Tibial artery (tissue), 4 donors: ENCODE measurements around the gene MMP2.
A peak's percentile ranks its signal among the peaks of the same experiment; 100 is the strongest.

ENCODE experiments used
- DNase-seq, 2 donors: peaks; one replicate each; pipeline ENCODE4 v3.0.0-alpha.2; 2019
- H3K27ac ChIP-seq, 2 donors: fragments of 200-600 bp; sonication (generic) in 1 of 2; 1 replicate in 1 of 2; 2 replicates in 1 of 2; pipeline ENCODE4 v1.5.1; 2018 to 2019; ENCODE audit warnings: mild to moderate bottlenecking in 1 of 2
- H3K27me3 ChIP-seq, 2 donors: fragments of 200-600 bp; sonication (generic) in 1 of 2; one replicate each; pipeline versions ENCODE4 v1.5.1 to v1.6.0; 2016 to 2019
- H3K36me3 ChIP-seq, 3 donors: fragments of 200-600 bp; sonication (generic) in 2 of 3; one replicate each; pipeline ENCODE4 v1.5.1; 2016 to 2019; ENCODE audit warnings: mild to moderate bottlenecking in 2 of 3
- H3K4me1 ChIP-seq, 4 donors: fragments of 200-600 bp; sonication (generic) in 2 of 4; 1 replicate in 3 of 4; 2 replicates in 1 of 4; pipeline ENCODE4 v1.5.1; 2016 to 2019
- H3K4me3 ChIP-seq, 2 donors: fragments of 200-600 bp; sonication (generic) in 1 of 2; 1 replicate in 1 of 2; 2 replicates in 1 of 2; pipeline ENCODE4 v1.5.1; 2018 to 2019; ENCODE audit warnings: mild to moderate bottlenecking in 2 of 2
- H3K9me3 ChIP-seq, 3 donors: fragments of 200-600 bp; sonication (generic) in 1 of 3; one replicate each; pipeline ENCODE4 v1.5.1; 2016 to 2019
- intact Hi-C: fragments of 100-400 bp; cut with DNase I; formaldehyde crosslinking; loops from one replicate; pipeline ENCODE4 v1.15.0; 2023; ENCODE audit warnings: low total_unique reads
- TF ChIP-seq, protein P1 (sequence below), 2 experiments: fragments of 200-600 bp in 1 of 2; fragments of 450-650 bp in 1 of 2; IDR thresholded peaks; one replicate each; pipeline ENCODE4 v1.5.1; 2017 to 2019; ENCODE audit warnings: antibody characterized with exemption in 2 of 2, mild to moderate bottlenecking in 1 of 2, moderate library complexity in 1 of 2

MMP2 gene

DNA sequence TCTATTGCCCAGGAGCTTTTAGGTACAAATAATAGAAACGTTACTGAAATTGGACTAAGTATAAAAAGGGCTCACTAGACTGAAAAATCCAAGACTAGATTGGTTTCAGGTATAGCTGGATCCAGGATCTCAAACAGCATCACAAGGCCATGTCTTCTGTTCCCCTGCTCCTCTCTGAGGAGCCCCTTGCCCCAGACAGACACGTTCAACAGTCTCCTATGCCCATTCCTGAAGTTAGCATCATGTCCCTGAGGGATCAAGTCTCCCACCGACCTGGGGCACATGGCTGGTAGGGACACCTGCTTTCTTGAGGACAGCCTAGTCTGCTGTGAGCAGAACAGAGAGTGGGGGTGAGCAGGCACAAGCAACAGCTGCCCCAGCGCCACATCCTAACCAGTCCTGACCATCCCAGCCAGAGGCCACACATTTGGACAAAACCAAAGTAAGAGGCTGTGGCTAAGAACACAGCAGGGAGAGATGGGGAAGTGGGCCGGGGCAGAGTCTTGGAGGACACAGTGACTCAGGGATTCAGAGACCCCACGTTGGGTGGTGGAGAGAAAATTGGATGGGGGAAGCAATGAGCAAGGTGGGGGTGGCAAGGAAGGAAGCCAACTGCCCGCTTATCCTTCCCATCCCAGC, 10.5 kb upstream of the MMP2 start:
- TF ChIP-seq, protein P1, sequence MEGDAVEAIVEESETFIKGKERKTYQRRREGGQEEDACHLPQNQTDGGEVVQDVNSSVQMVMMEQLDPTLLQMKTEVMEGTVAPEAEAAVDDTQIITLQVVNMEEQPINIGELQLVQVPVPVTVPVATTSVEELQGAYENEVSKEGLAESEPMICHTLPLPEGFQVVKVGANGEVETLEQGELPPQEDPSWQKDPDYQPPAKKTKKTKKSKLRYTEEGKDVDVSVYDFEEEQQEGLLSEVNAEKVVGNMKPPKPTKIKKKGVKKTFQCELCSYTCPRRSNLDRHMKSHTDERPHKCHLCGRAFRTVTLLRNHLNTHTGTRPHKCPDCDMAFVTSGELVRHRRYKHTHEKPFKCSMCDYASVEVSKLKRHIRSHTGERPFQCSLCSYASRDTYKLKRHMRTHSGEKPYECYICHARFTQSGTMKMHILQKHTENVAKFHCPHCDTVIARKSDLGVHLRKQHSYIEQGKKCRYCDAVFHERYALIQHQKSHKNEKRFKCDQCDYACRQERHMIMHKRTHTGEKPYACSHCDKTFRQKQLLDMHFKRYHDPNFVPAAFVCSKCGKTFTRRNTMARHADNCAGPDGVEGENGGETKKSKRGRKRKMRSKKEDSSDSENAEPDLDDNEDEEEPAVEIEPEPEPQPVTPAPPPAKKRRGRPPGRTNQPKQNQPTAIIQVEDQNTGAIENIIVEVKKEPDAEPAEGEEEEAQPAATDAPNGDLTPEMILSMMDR (IDR thresholded peaks at IDR 0.05): no peak
- Histone ChIP-seq H3K36me3 (no peaks in the 10 kb centered on the region), H3K9me3 (no peaks in the 10 kb centered on the region), H3K27me3 (no peaks in the 10 kb centered on the region), H3K4me3 (no peak overlapping the region), H3K27ac (no peak overlapping the region), H3K4me1 (peaks cover 0 to 21% (median 11%) of the 10 kb centered on the region in 4 donors)
- intact Hi-C loops: loop anchor here (5.0 kb wide), 1 partner anchor 374 kb away; no protein-coding TSS in a partner anchor
- peak in 1 of 2 donors; percentile 47 for DNase-seq

DNA sequence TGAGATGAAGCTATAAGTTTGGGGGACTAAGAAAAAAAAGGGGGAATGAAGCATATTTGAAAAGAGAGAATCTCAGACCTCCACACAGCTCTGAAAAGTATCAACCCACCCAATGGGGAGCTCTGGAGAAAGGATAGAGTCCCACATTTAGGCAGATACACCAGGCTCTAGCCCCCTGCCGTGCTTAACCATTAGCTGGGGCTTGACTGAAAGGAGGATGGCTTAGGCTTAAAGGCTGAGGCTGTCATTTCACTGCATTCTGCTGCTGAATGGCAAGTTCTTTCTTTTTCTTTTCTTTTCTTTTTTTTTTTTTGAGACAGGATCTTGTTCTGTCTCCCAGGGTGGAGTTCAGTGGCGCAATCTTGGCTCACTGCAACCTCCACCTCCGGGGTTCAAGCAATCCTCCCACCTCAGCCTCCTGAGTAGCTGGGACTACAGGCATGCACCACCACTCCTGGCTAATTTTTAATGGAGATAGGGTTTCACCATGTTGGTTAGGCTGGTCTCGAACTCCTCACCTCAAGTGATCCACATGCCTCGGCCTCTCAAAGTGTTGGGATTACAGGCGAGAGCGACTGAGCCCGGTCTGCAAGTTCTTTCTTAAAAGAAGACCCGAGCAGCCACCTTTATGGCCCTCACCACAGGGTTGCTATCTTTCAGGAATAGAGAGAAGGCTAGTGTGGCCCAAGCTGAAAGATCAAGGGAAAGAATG, 9.0 kb upstream of the MMP2 start:
- Histone ChIP-seq H3K36me3 (no peaks in the 10 kb centered on the region), H3K4me1 (peaks cover 0 to 21% (median 11%) of the 10 kb centered on the region in 4 donors), H3K27me3 (no peaks in the 10 kb centered on the region), H3K4me3 (no peak overlapping the region), H3K27ac (peak overlapping the region; percentile 27 to 62), H3K9me3 (no peaks in the 10 kb centered on the region)
- TF ChIP-seq, protein P1 (IDR thresholded peaks at IDR 0.05): no peak
- peak in 1 of 2 donors; percentile 62 for DNase-seq
- intact Hi-C loops: loop anchor here (5.0 kb wide), 1 partner anchor 372 kb away; no protein-coding TSS in a partner anchor

DNA sequence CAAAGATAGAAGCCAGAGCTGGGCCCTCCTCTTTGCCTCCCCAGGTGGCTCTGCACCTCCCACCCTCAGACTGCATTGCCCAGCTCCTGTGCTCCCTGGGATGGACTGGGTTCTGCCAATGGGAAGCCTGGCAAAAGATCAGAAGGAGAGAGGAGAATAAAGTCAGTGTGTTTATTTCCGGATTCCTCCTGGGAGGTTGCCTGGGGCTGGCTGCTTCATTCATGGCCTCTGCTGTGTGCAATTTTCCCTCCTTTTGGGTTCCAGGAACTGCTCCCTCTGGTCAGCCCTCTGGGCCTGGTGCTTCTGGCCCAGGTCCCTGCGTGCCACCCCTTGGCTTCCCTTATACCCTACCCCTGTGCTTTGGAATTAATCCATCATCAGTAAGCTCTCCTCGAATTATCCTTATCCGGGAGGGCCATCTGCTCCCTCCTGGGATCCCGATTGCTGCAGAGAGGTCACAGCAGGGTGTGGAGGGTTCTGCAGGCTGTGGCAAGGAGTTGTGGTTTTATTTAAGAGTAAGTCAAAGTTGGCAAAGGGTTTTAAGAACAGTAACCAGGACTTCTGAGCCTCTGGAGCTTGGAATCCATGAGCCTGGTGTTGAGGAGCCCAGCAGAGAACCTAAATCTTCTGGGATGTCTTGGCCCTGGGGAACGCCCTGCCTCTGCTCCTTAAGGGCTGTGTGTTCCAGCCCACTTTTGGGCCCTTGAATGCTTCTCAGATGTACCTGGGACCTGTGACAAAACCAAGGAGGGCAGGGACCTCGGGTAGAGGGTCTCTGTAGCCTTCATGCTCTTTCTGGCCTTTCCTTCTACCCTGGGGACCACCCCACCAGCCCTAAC, 8.2 kb upstream of the MMP2 start:
- Histone ChIP-seq H3K27ac (peak overlapping the region; percentile 27 to 62), H3K27me3 (no peaks in the 10 kb centered on the region), H3K4me1 (peaks cover 0 to 27% (median 11%) of the 10 kb centered on the region in 4 donors), H3K4me3 (no peak overlapping the region), H3K9me3 (no peaks in the 10 kb centered on the region), H3K36me3 (no peaks in the 10 kb centered on the region)
- DNase-seq: peak in 1 of 2 donors; percentile 76
- TF ChIP-seq, protein P1 (IDR thresholded peaks at IDR 0.05): no peak
- intact Hi-C loops: no loop called here

DNA sequence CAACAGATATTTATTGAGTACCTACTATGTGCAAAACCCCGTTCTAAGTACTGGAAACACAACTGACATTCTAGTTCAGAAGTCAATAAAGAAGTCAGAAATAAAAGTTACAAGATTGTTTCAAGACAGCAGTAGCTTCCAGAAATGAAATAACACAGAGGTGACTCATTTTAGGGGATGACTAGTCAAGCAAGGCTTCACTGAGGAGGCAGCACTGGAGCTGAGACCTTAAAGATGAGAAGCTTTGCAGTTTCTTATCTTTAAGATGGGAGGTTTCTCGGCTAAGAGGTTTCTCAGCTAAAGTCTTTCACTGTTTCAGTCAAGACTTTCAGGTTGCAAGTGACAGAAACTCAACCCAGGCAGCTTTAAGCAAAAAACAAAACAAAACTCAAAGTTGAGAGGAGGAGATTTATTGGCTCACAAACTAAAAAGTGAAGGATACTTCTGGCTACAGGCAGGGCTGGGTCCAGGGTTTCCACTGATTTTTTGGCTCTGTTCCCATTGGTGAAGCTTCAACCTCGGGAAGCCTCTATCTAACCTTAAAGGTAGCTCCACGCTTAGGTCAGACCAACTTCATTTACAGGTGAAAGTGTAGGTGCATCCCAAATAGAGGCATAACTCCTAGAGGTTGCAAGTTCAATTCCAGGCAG, 7.4 kb upstream of the MMP2 start:
- H3K27ac ChIP-seq: peak overlapping the region; percentile 27 to 62
- H3K4me1 ChIP-seq: peaks cover 0 to 35% (median 14%) of the 10 kb centered on the region in 4 donors
- intact Hi-C loops: no loop called here
- TF ChIP-seq, protein P1 (IDR thresholded peaks at IDR 0.05): no peak
- H3K27me3 ChIP-seq: no peaks in the 10 kb centered on the region
- H3K36me3 ChIP-seq: no peaks in the 10 kb centered on the region
- no peaks in the 10 kb centered on the region for H3K9me3 ChIP-seq
- H3K4me3 ChIP-seq: no peak overlapping the region
- peak in 1 of 2 donors; percentile 38 for DNase-seq

DNA sequence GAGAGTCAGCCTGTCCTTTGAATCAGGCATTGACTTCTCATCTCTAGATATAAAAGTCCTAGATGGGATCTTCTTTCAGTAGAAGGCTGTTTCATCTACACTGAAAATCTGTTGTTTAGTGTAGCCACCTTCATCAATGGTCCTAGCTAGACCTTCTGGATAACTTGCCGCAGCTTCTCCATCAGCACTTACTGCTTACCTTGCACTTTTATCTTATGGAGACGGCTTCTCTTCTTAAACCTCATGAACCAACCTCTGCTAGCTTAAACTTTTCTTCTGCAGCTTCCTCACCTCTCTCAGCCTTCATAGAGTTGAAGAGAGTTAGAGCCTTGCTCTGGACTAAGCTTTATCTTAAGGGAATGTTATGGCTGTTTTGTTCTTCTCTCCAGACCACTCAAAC, 5.4 kb upstream of the MMP2 start:
- Histone ChIP-seq H3K36me3 (no peaks in the 10 kb centered on the region), H3K27me3 (no peaks in the 10 kb centered on the region), H3K9me3 (no peaks in the 10 kb centered on the region), H3K4me1 (peaks cover 0 to 37% (median 15%) of the 10 kb centered on the region in 4 donors), H3K4me3 (no peak overlapping the region), H3K27ac (no peak overlapping the region)
- TF ChIP-seq, protein P1 (IDR thresholded peaks at IDR 0.05): no peak
- no peak for DNase-seq
- intact Hi-C loops: no loop called here
